Neural cell (in vitro differentiated cells): Measurements from ENCODE around the gene ALOX5. TPM values are rescaled to one million over a fixed set of nuclear protein-coding genes. Genes with fewer than 3 reads are reported as not detected.

Source experiments
- H2AFZ ChIP-seq: fragments of 200-600, 300-800 bp; sonication (generic), shearing (Covaris generic); 2 replicates; pipeline ENCODE4 v1.6.0; 2014; ENCODE audit warnings: low read depth, mild to moderate bottlenecking, antibody characterized with exemption, low read length, moderate library complexity
- H3F3A ChIP-seq: fragments of 200-600 bp; shearing (Covaris generic); 2 replicates; pipeline ENCODE4 v1.6.1; 2016; ENCODE audit warnings: mild to moderate bottlenecking, moderate library complexity, mixed read lengths, antibody characterized with exemption, low read length; ENCODE audit not compliant: insufficient read depth, poor library complexity, severe bottlenecking
- H3K27ac ChIP-seq: fragments of 200-600, 300-800 bp; sonication (generic), shearing (Covaris generic); 2 replicates; pipeline ENCODE4 v1.5.1; 2014; ENCODE audit warnings: mild to moderate bottlenecking, low read length, moderate library complexity
- H3K27me3 ChIP-seq: fragments of 300-800, 200-600 bp; sonication (generic), shearing (Covaris generic); 2 replicates; pipeline ENCODE4 v1.6.0; 2014; ENCODE audit warnings: mild to moderate bottlenecking, low read depth, low read length, moderate library complexity; ENCODE audit not compliant: insufficient read depth
- H3K36me3 ChIP-seq: fragments of 300-800, 200-600 bp; sonication (generic), shearing (Covaris generic); 2 replicates; pipeline ENCODE4 v1.5.1; 2014; ENCODE audit warnings: mild to moderate bottlenecking, antibody characterized with exemption, low read length, moderate library complexity; ENCODE audit not compliant: insufficient read depth
- H3K4me2 ChIP-seq: fragments of 300-800, 200-600 bp; sonication (generic), shearing (Covaris generic); 2 replicates; pipeline ENCODE4 v1.6.0; 2014; ENCODE audit warnings: mild to moderate bottlenecking, low read length
- H3K4me3 ChIP-seq: fragments of 300-800, 200-600 bp; sonication (generic), shearing (Covaris generic); 2 replicates; pipeline ENCODE4 v1.5.1; 2014; ENCODE audit warnings: mild to moderate bottlenecking, low read length, moderate library complexity
- H3K79me2 ChIP-seq: fragments of 200-600 bp; shearing (Covaris generic); replicated peaks from 2 replicates; pipeline ENCODE4 v1.6.0; 2014; ENCODE audit warnings: mild to moderate bottlenecking, low read length, moderate library complexity; ENCODE audit not compliant: insufficient read depth
- H3K9ac ChIP-seq: fragments of 300-800, 200-600 bp; sonication (generic), shearing (Covaris generic); 2 replicates; pipeline ENCODE4 v1.6.1; 2016; ENCODE audit warnings: mild to moderate bottlenecking, low read length, mixed read lengths
- H3K9me2 ChIP-seq: fragments of 200-600 bp; shearing (Covaris generic); 2 replicates; pipeline ENCODE4 v1.6.1; 2016; ENCODE audit warnings: mild to moderate bottlenecking, low read length, mixed read lengths; ENCODE audit not compliant: insufficient read depth
- H3K9me3 ChIP-seq: fragments of 200-600, 300-800 bp; sonication (generic), shearing (Covaris generic); 2 replicates; pipeline ENCODE4 v1.6.1; 2016; ENCODE audit warnings: mild to moderate bottlenecking, mixed run types, low read length, moderate library complexity, mixed read lengths
- H4K20me1 ChIP-seq: fragments of 200-600 bp; shearing (Covaris generic); 2 replicates; pipeline ENCODE4 v1.6.1; 2016; ENCODE audit warnings: mild to moderate bottlenecking, mixed run types; ENCODE audit not compliant: insufficient read depth
- EP300 ChIP-seq: fragments of 450-650 bp; conservative IDR thresholded peaks from 2 replicates; pipeline ENCODE4 v1.6.1; 2014; ENCODE audit warnings: antibody characterized with exemption, mild to moderate bottlenecking, moderate library complexity; ENCODE audit not compliant: poor library complexity, severe bottlenecking
- EZH2 ChIP-seq: fragments of 200-600, 300-800 bp; shearing (Covaris generic), sonication (generic); IDR thresholded peaks from 2 replicates; pipeline ENCODE4 v1.6.1; 2014; ENCODE audit warnings: antibody characterized with exemption, low read length, borderline replicate concordance, mild to moderate bottlenecking; ENCODE audit not compliant: insufficient read depth, poor library complexity, severe bottlenecking
- MXI1 ChIP-seq: fragments of 450-650 bp; conservative IDR thresholded peaks from 2 replicates; pipeline ENCODE4 v1.6.1; 2014; ENCODE audit warnings: antibody characterized with exemption, mild to moderate bottlenecking; ENCODE audit not compliant: poor library complexity, severe bottlenecking
- POLR2AphosphoS5 ChIP-seq: IDR thresholded peaks from 2 replicates; pipeline ENCODE4 v1.6.1; 2012
- RAD21 ChIP-seq: fragments of 450-650 bp; conservative IDR thresholded peaks from 2 replicates; pipeline ENCODE4 v1.6.1; 2014; ENCODE audit warnings: antibody characterized with exemption, mild to moderate bottlenecking, moderate library complexity
- SMC3 ChIP-seq: fragments of 450-650 bp; conservative IDR thresholded peaks from 2 replicates; pipeline ENCODE4 v1.6.1; 2014; ENCODE audit warnings: antibody characterized with exemption, mild to moderate bottlenecking, moderate library complexity; ENCODE audit not compliant: poor library complexity
- polyA plus RNA-seq: library from polyadenylated mRNA; depleted of rRNA; stranded (reverse); fragments of >200 nt; gene quantifications from 2 replicates; pipeline ENCODE4 v1.2.3, GENCODE V29; 2014
- TF ChIP-seq, protein P1 (sequence below): fragments of 450-650 bp; IDR thresholded peaks from 2 replicates; pipeline ENCODE4 v1.5.1; 2014; ENCODE audit warnings: antibody characterized with exemption, mild to moderate bottlenecking, moderate library complexity; ENCODE audit not compliant: poor library complexity, severe bottlenecking
- TF ChIP-seq, protein P2 (sequence below): IDR thresholded peaks from 2 replicates; pipeline ENCODE4 v1.6.1; 2012; ENCODE audit warnings: borderline replicate concordance

Gene ALOX5
- polyA plus RNA-seq, 1 donor from 2014 or later: not detected

DNA sequence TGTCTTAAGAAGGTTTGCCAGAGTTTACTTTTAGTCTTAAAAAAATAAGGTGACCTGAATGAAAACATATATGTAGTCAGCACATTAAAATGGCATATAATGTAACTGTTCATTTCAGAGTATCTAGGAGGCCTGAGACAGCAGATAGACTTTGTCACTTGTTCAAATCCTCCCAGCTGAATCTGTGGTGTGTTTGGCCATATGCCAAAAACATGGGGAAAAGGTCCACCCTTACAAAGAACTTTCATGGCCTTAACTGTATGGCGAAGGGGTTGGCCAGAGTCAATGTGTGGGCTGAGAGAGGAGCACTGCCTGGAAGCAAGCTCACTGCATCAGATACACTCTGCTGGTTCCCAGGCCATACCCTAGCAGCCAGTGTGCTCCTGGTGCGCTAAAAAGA lies 113.7 kb downstream of the ALOX5 start:
- Histone ChIP-seq H2AFZ (no peak overlapping the region), H3K4me2 (no peak overlapping the region), H4K20me1 (no peaks in the 10 kb centered on the region), H3K9me2 (no peaks in the 10 kb centered on the region), H3K9me3 (no peaks in the 10 kb centered on the region), H3K9ac (no peak overlapping the region), H3K79me2 (no peaks in the 10 kb centered on the region), H3K27ac (no peak overlapping the region), H3K36me3 (no peaks in the 10 kb centered on the region), H3K27me3 (no peaks in the 10 kb centered on the region), H3F3A (no peaks in the 10 kb centered on the region), H3K4me3 (no peak overlapping the region)
- TF ChIP-seq, protein P1, sequence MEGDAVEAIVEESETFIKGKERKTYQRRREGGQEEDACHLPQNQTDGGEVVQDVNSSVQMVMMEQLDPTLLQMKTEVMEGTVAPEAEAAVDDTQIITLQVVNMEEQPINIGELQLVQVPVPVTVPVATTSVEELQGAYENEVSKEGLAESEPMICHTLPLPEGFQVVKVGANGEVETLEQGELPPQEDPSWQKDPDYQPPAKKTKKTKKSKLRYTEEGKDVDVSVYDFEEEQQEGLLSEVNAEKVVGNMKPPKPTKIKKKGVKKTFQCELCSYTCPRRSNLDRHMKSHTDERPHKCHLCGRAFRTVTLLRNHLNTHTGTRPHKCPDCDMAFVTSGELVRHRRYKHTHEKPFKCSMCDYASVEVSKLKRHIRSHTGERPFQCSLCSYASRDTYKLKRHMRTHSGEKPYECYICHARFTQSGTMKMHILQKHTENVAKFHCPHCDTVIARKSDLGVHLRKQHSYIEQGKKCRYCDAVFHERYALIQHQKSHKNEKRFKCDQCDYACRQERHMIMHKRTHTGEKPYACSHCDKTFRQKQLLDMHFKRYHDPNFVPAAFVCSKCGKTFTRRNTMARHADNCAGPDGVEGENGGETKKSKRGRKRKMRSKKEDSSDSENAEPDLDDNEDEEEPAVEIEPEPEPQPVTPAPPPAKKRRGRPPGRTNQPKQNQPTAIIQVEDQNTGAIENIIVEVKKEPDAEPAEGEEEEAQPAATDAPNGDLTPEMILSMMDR: no peak
- TF ChIP-seq EP300 (no peak), SMC3 (no peak), EZH2 (no peak), MXI1 (no peak), POLR2AphosphoS5 (no peak)
- TF ChIP-seq, protein P2, sequence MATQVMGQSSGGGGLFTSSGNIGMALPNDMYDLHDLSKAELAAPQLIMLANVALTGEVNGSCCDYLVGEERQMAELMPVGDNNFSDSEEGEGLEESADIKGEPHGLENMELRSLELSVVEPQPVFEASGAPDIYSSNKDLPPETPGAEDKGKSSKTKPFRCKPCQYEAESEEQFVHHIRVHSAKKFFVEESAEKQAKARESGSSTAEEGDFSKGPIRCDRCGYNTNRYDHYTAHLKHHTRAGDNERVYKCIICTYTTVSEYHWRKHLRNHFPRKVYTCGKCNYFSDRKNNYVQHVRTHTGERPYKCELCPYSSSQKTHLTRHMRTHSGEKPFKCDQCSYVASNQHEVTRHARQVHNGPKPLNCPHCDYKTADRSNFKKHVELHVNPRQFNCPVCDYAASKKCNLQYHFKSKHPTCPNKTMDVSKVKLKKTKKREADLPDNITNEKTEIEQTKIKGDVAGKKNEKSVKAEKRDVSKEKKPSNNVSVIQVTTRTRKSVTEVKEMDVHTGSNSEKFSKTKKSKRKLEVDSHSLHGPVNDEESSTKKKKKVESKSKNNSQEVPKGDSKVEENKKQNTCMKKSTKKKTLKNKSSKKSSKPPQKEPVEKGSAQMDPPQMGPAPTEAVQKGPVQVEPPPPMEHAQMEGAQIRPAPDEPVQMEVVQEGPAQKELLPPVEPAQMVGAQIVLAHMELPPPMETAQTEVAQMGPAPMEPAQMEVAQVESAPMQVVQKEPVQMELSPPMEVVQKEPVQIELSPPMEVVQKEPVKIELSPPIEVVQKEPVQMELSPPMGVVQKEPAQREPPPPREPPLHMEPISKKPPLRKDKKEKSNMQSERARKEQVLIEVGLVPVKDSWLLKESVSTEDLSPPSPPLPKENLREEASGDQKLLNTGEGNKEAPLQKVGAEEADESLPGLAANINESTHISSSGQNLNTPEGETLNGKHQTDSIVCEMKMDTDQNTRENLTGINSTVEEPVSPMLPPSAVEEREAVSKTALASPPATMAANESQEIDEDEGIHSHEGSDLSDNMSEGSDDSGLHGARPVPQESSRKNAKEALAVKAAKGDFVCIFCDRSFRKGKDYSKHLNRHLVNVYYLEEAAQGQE: no peak

DNA sequence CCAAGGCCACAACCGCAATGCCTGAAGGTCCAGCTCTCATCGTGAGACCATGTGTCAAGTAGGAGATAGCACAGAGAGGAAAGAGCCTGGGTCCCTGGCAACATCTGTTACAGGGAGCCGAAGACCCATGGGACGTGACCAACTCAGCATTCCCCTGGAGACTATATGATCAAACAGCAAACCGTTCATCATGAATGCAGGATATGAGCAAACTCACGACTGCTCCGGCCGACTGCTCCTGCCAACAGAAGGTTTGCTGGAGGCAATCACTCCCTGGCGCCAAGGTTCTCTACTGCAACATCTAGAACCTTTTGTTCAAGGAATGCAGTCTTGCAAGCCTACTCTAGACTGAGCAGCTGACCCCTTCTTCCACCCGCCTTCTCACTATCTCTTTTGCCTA lies 114.3 kb downstream of the ALOX5 start:
- Histone ChIP-seq H3K79me2 (no peaks in the 10 kb centered on the region), H3K9me3 (no peaks in the 10 kb centered on the region), H3K9me2 (no peaks in the 10 kb centered on the region), H3F3A (no peaks in the 10 kb centered on the region), H3K9ac (no peak overlapping the region), H3K4me2 (no peak overlapping the region), H3K27me3 (no peaks in the 10 kb centered on the region), H3K27ac (no peak overlapping the region), H2AFZ (no peak overlapping the region), H3K36me3 (no peaks in the 10 kb centered on the region), H3K4me3 (no peak overlapping the region), H4K20me1 (no peaks in the 10 kb centered on the region)
- no peak for TF ChIP-seq SMC3
- TF ChIP-seq POLR2AphosphoS5: no peak

- Histone ChIP-seq H3K36me3 (no peaks in the 10 kb centered on the region), H3K79me2 (no peaks in the 10 kb centered on the region), H3K27ac (no peak overlapping the region), H2AFZ (no peak overlapping the region), H3F3A (no peaks in the 10 kb centered on the region), H3K9me2 (no peaks in the 10 kb centered on the region), H4K20me1 (no peaks in the 10 kb centered on the region), H3K9ac (no peak overlapping the region), H3K9me3 (no peaks in the 10 kb centered on the region), H3K27me3 (no peaks in the 10 kb centered on the region), H3K4me2 (no peak overlapping the region), H3K4me3 (no peak overlapping the region)
- no peak for TF ChIP-seq MXI1
- TF ChIP-seq RAD21: no peak
- TF ChIP-seq, protein P2: no peak
- no peak for TF ChIP-seq POLR2AphosphoS5
Observed at GRCh38 chr10:45490277-45490676, 116.3 kb downstream of the ALOX5 start.
